ENCODE measurements around the gene TCF4.

DNA sequence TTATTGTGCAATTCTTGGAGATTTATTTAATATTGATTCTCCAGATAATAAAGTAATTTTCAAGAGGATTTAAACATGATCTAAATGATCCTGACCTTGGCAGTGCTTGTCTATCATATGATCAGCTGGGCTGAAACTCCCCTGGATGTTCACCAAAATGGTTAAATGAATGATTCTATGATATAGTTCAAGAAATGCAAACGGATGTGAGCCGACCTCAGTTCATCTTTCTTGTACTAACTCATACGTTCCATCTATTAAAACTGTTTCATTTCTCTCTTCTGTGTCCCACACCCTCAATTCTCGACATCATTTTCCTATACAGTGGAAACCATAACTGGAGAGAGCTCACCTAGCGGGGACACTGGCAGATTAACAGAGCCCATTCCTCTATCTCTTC is 347.0 kb downstream of the TCF4 start:
- TF ChIP-seq, protein P1, sequence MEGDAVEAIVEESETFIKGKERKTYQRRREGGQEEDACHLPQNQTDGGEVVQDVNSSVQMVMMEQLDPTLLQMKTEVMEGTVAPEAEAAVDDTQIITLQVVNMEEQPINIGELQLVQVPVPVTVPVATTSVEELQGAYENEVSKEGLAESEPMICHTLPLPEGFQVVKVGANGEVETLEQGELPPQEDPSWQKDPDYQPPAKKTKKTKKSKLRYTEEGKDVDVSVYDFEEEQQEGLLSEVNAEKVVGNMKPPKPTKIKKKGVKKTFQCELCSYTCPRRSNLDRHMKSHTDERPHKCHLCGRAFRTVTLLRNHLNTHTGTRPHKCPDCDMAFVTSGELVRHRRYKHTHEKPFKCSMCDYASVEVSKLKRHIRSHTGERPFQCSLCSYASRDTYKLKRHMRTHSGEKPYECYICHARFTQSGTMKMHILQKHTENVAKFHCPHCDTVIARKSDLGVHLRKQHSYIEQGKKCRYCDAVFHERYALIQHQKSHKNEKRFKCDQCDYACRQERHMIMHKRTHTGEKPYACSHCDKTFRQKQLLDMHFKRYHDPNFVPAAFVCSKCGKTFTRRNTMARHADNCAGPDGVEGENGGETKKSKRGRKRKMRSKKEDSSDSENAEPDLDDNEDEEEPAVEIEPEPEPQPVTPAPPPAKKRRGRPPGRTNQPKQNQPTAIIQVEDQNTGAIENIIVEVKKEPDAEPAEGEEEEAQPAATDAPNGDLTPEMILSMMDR (IDR thresholded peaks at IDR 0.05): no peak
- TF ChIP-seq EZH2 (IDR thresholded peaks at IDR 0.05; ENCODE audit: borderline replicate concordance, insufficient read depth, low read depth, low read length, poor library complexity, severe bottlenecking): no peak

Measured in B cell (primary cell).